A549 (cell line): Measurements from ENCODE around the gene VASH2.

ENCODE experiments used
- BHLHE40 ChIP-seq: IDR thresholded peaks from 2 replicates; pipeline ENCODE4 v1.6.1; 2012; ENCODE audit warnings: low read depth, low read length, inconsistent platforms
- CTCF ChIP-seq: fragments of >200 bp; sonication (Bioruptor Twin); formaldehyde crosslinking; IDR thresholded peaks from 3 replicates; pipeline ENCODE4 v1.5.1; 2016
- FOSL2 ChIP-seq, 2 experiments: fragments of 450-650 bp in 1 of 2; fragments of >200 bp in 1 of 2; sonication (Bioruptor Twin) in 1 of 2; formaldehyde crosslinking; IDR thresholded peaks; 2 replicates each; pipeline versions ENCODE4 v1.5.0 to v1.6.1; 2016 to 2020; ENCODE audit warnings: mild to moderate bottlenecking in 1 of 2, moderate library complexity in 1 of 2
- MAFK ChIP-seq: fragments of 450-650 bp; IDR thresholded peaks from 2 replicates; pipeline ENCODE4 v1.6.1; 2014; ENCODE audit not compliant: partially characterized antibody
- POLR2AphosphoS2 ChIP-seq: conservative IDR thresholded peaks from 2 replicates; pipeline ENCODE4 v1.6.1; 2012; ENCODE audit warnings: low read length, improper control_type of control experiment, inconsistent platforms
- SREBF2 ChIP-seq: fragments of 450-650 bp; IDR thresholded peaks from 2 replicates; pipeline ENCODE4 v1.6.1; 2014; ENCODE audit warnings: mild to moderate bottlenecking, moderate library complexity
- USF2 ChIP-seq: fragments of 450-650 bp; IDR thresholded peaks from 2 replicates; pipeline ENCODE4 v1.6.1; 2014; ENCODE audit warnings: antibody characterized with exemption

GRCh38 chr1:212920896-212921295, 29.4 kb upstream of the VASH2 start:
- TF ChIP-seq CTCF (peak; percentile 19; the same call in 2 of the 3 replicates), BHLHE40 (no peak), FOSL2 (IDR thresholded peaks at IDR 0.05) (no peak), FOSL2 (CRISPR knock-in tag; IDR thresholded peaks at IDR 0.05) (no peak), POLR2AphosphoS2 (no peak), SREBF2 (no peak), MAFK (no peak), USF2 (no peak)
